ENCODE measurements around the gene TASL.
"Not testable (repeated sequence)": the region's sequence is repeated elsewhere in the genome, so short reads cannot be mapped to it uniquely, and the experiment has no call there.

TASL gene

GRCh38 chrX:30576881-30577280 lies 685 bp downstream of the TASL start:
- no peak for DNase-seq (ENCODE audit: low read depth)

DNA sequence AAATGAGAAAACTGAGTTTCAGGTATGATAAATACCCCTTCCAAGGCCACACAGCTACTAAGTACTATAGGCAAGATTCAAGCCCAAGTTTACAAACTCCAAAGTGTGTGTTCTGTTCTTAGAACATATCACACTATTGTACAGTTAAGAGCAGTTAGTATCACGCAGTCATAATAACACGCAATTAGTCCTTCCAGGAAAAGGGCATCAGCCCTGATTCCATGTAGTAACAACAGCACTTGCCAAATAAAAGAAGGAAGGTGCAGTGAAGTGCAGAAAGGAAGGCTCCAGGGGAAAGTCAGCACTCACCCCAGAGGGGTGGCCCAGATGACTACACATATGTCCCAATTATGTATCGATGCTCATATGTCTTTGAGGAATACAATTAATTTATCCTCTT lies 4.4 kb downstream of the TASL start:
- DNase-seq (ENCODE audit: low read depth): no peak

GRCh38 chrX:30572678-30573077 lies 4.9 kb downstream of the TASL start:
- DNase-seq (ENCODE audit: low read depth): no peak

DNA sequence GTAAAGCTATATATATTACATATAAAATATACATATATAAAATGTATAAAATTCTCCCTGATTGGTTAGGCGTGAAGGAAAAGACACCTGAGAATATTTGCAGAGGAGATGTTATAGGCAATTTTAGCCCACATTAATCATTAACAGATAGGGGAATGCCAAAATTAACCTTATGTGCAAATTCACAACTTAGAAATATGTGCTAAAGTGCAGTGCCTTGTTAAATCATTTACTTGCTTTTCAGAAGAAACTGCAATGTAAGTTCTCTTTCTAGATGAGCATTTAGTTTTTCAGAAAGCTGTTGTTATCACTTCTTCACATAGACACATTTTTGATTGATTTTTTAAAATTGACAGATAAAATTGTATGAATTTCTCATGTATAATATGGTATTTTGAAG lies 5.6 kb downstream of the TASL start:
- no peak for DNase-seq (ENCODE audit: low read depth)

DNA sequence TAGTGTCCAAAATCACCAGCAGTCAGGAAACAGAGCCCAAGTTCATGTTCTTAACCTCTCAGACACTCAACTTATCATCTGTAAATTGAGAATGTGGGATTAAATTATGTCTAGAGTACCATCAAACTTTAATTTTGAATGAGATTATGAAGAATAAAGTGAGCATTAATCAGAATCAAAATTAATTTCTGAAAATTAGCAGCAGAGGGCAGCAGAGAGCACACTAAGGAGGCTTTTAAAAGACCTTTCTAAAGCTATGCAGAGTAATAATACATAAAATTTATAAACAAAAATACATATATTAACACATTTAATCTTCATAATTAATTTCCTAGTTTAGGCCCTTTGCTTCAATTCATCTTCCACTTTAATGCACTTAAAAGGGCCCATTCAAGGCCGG lies 7.1 kb downstream of the TASL start:
- peak; percentile 5 for DNase-seq (ENCODE audit: low read depth)

- DNase-seq (ENCODE audit: low read depth): no peak
Observed at GRCh38 chrX:30568136-30568535, 9.4 kb downstream of the TASL start.

DNA sequence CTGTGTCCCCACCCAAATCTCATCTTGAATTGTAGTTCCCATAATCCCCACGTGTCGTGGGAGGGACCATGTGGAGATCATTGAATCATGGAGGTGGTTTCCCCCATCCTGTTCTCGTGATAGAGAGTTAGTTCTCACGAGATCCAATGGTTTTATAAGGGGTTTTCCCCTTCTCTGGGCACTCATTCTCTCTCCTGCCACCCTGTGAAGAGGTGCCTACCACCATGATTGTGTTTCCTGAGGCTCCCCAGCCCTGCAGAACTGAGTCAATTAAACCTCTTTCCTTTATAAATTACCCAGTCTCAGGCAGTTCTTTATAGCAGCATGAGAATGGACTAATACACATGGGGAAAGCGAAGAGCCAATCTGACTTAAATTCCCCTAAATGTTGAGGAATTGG lies 14.5 kb downstream of the TASL start:
- DNase-seq (ENCODE audit: low read depth): not testable (repeated sequence)

DNA sequence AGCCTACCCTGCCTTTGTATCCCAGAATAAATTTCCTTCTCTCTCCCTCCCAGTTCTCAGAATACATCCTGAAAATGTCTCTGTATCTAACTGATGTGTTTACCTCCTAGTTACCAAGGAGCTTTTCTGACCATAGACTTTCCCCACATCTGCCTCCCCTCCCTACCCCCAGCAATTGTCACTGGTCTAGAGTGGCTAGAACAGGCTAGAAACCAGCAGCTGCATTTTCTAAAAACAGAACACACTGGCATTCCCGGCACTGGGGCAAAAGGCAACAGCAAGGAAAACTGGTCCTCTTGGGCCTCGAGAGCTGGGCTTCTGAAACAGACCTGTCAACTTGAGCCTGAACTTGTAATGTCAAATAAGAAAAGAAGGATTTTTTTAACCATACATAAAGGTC lies 16.4 kb downstream of the TASL start:
- DNase-seq (ENCODE audit: low read depth): no peak

DNA sequence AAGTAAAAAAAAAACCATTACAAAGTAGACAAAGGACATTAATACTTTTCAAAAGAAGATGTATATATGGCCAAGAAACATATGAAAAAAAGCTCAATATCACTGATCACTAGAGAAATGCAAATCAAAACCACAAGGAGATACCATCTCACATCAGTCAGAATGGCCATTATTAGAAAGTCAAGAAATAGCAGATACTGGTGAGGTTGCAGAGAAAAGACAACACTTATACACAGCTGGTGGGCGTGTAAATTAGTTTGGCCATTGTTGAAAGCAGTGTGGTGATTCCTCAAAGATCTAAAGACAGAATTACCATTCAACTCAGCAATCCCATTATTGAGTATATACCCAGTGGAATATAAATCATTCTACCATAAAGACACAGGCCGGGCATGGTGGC lies 39.3 kb downstream of the TASL start:
- DNase-seq (ENCODE audit: low read depth): no peak

DNA sequence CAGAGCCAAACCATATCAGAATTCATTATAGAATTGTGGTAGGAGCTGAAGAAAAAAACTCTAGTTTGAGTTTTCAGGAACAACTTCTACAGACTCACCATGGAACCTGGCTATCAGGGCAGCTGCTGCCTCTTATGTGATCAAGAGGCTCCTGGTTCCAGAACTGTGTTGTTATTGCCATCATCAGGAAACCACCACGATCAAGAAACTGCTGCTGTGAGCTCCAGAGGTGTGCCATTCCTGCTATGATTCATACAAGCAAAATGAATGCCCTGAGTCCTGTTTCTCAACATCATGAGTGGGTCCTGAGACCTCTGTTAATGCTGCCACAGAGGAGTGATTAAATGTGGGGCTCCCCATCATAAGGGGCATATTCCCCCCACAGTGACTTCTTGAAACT lies 43.7 kb downstream of the TASL start:
- no peak for DNase-seq (ENCODE audit: low read depth)

DNA sequence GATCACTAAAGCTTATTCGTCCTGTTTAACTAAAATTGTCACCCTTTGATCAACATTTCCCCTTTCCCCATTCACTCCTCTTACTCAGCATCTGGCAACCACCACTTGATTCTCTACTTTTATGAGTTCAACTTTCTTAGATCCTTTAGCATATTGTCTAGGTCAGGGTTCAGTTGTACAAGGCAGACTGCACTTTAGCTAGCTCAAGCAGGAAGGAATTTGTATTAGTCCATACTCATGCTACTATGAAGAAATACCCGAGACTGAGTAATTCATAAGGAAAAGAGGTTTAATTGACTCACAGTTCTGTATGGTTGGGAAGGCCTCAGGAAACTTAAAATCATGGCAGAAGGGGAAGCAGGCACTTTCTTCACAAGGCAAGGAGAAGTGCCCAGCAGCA lies 44.3 kb downstream of the TASL start:
- no peak for DNase-seq (ENCODE audit: low read depth)

DNA sequence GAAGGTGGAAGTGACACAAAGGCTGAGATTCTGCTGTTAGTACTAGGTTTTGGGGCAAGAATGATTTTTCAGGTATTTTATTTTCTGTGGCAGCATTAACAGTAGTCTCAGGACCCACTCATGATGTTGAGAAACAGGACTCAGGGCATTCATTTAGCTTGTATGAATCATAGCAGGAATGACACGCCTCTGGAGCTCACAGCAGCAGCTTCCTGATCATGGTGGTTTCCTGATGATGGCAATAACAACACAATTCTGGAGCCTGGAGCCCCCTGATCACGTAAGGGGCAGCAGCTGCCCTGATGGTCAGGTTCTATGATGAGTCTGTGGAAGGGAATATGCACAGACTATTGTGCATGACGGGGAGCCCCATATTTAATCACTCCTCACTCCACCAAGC lies 47.0 kb downstream of the TASL start:
- DNase-seq (ENCODE audit: low read depth): no peak

DNA sequence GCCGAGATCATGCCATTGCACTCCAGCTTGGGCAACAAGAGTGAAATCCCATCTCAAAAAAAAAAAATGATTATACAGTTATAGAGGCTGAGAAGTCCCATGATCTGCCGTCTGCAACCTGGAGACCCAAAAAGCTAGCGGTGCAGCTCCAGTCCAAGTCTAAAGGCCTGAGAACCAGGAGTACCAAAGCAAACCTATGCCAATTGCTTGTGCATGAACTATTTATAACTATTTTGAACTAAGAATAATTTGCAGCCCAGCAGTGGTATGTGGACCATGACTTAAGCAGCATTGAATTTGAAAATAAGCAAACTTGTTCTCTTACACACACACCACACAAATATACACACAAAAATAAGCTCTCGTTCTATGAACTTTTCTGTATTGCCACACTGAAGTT lies 51.8 kb downstream of the TASL start:
- no peak for DNase-seq (ENCODE audit: low read depth)

DNA sequence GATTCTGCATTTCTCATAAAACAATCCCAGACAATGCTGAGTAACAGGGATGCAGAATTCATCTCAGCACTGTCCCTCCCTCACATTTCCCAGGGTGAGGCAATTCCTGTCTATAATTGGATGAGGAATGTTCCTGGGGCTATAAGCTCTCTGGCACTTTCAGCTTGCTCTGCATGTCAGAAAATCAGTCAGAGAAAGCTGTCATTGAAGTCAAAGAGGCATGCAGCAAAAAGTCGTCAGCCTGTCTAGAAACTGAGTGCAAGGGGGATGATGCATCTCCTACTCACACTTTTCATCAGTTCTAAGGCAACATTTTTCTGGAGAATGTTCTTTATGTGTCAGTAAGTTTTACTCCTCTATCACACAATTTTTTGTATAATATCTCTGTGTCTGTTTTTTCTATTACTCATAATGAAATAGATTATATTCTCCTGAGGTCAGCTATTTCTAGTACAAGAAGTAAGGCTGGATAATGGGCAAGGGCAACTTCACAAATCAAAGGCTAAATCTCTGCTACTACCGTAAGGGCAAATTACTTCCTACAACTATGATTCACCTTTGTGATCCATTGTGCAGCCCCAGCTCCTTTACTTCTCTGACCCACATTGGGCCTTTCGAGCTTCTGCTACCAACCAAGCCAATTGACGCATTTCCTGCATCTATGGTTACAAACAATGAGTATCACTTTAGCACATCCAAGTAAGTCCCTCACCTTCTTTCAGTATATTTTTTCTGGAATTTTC lies 56.0 kb downstream of the TASL start:
- no peak for DNase-seq (ENCODE audit: low read depth)

GRCh38 chrX:30513284-30513683 lies 64.3 kb downstream of the TASL start:
- no peak for DNase-seq (ENCODE audit: low read depth)

All from fibroblast of the conjunctiva (primary cell).